GM12872 (cell line): Measurements from ENCODE around the gene NIP7.

Source experiments
- TF ChIP-seq, protein P1 (sequence below): IDR thresholded peaks from 3 replicates; pipeline ENCODE4 v1.5.1; 2011; ENCODE audit warnings: low read depth, mild to moderate bottlenecking, low read length, moderate library complexity; ENCODE audit not compliant: insufficient read depth

The NIP7 gene

DNA sequence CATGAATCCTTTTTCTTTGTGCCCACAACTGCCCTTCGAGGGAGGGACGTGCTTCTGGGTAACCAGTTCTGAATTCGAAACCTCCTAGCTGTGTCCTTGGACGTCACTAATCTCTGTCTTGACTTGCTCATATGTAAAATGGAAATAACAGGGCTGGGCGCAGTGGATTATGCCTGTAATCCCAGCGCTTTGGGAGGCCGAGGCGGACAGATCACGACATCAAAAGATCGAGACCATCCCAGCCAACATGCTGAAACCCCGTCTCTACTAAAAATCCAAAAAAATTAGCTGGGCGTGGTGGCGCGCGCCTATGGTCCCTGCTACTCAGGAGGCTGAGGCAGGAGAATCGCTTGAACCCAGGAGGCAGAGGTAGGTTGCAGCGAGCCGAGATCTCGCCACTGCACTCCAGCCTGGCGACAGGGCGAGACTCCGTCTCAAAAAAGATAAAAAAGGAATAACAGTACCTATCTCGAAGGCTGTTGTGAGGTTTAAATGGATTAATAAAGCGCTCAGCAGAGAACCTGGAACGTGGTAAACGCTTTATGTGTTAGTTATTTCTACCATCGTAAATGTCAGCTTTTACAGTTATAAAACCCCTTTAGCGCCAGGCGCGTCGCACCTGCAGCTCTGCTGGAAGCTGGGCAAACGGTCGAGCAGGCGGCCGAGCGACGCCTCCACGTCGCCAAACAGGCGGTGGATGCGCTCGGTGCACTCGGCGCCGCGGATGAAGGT is 849 bp upstream of the NIP7 start:
- TF ChIP-seq, protein P1, sequence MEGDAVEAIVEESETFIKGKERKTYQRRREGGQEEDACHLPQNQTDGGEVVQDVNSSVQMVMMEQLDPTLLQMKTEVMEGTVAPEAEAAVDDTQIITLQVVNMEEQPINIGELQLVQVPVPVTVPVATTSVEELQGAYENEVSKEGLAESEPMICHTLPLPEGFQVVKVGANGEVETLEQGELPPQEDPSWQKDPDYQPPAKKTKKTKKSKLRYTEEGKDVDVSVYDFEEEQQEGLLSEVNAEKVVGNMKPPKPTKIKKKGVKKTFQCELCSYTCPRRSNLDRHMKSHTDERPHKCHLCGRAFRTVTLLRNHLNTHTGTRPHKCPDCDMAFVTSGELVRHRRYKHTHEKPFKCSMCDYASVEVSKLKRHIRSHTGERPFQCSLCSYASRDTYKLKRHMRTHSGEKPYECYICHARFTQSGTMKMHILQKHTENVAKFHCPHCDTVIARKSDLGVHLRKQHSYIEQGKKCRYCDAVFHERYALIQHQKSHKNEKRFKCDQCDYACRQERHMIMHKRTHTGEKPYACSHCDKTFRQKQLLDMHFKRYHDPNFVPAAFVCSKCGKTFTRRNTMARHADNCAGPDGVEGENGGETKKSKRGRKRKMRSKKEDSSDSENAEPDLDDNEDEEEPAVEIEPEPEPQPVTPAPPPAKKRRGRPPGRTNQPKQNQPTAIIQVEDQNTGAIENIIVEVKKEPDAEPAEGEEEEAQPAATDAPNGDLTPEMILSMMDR, result no peak

DNA sequence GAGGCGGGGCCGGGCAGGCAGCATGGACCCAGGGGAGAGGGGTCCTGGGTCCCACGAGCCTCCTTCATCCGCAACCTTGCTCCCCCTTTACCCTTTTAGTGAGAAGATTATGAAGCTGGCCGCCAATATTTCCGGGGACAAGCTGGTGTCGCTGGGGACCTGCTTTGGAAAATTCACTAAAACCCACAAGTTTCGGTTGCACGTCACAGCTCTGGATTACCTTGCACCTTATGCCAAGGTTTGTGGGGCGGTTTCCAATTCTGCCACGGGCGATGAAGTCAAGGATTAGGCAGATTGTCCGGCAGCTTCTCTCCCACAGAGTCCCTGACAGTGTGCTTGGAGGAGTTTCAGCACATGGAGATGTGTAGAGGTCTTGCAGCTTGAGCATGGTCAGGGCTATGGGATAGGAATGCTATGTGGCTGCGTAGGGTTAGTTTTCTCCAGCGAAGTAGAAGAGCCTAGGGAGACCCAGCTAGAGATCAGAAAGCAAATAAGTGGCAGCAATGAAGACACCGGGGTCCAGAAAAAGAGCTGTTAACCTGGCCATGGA is 598 bp downstream of the NIP7 start:
- TF ChIP-seq, protein P1, result no peak

DNA sequence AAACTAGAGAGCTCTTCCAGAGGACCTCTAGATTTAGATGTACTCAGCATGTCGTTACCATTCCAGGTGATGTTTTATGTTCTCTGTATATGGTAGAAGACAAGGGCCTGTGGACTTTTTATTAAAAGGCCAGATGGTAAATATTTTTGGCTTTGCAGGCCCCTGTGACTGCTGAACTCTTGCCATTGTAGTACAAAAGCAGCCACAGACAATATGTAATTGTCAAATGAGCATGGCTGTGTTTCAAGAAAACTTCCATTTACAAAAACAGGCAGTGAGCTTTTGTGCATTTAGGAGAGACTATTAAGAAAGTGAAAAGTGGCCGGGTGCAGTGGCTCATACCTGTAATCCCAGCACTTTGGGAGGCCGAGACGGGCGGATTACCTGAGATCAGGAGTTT is 4.6 kb downstream of the NIP7 start:
- TF ChIP-seq, protein P1, result no peak

DNA sequence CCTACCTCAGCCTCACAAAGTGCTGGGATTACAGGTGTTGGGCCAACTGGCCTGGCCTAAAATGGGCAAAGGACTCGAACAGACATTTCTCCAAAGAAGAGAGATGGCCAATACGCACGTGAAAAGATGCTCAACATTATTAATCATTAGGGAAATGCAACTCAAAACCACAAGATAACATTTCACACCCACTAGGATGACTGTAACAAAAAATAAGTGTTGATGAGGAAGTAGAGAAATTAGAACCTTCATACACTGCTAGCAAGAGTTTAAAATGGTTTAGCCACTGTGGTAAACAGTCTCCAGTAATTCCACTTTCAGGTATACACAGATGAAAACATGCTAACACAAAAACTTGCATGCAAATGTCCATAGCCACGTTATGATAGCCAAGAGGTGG is 6.4 kb downstream of the NIP7 start:
- TF ChIP-seq, protein P1, result no peak

DNA sequence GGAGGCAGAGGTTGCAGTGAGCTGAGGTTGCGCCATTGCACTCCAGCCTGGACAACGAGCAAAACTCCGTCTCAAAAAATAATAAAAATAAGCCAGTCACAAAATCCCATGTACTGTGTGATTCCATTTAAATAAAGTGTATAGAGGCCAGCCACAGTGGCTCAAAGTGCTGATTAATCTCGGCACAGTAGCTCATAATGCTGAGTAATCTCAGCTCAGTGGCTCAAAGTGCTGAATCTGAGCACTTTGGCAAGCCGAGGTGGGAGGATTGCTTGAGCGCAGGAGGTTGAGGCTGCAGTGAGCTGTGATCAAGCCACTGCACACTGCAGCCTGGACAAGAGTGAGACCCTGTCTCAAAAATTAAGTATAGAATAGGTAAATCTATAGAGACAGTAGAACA is 7.1 kb downstream of the NIP7 start:
- TF ChIP-seq, protein P1, result no peak

DNA sequence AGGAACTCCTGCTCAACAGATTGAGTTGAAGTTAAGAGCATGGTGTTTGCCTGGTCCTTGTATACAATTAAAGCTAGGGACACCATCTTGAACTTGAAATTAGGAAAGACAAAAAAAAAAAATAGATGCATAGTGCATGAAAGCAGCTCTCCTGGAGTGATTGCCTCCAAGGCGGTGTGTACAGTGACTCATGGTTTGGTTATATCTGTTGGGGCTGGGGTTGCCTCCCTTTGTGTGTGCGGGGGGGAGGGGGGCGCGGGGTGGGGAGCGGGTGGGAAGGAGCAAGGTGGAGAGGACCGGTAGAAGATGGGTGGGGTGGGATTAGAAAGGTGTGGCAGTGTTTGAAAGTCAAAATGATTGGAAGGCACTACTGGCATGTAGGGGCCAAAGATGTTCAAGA is 8.7 kb downstream of the NIP7 start:
- TF ChIP-seq, protein P1, result no peak

DNA sequence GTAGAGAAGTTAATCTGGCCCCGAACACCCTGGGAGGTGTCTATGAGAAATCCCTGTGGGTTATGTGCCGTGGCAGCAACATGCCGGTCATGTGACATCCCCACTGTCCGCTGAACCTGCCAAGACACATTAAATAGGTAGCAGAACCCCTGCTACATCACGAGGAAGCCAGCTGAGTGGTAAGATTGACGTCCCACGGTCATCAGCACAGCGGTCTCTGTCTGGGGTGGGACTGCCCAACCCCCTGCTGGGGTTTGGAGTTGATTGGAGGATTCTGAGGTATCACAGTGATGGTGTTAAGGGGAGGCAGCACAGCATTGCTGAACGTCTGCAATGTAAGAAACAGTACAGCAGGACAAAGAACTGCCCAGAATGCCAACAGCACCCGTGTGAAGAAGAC is 10.0 kb downstream of the NIP7 start:
- TF ChIP-seq, protein P1, result no peak
